ENCODE measurements around the gene SLC49A4. TPM values are rescaled to one million over a fixed set of nuclear protein-coding genes. Genes with fewer than 3 reads are reported as not detected.
A peak's percentile ranks its signal among the peaks of the same experiment; 100 is the strongest.

The SLC49A4 gene
- total RNA-seq (20.0 and 23.0 TPM in 2 replicates), polyA plus RNA-seq (2.5 and 3.0 TPM in 2 replicates), polyA minus RNA-seq (14.2 and 16.5 TPM in 2 replicates)
- total RNA-seq (2013): 5.2 TPM

GRCh38 chr3:122794779-122795673, at the start of gene SLC49A4:
Gene SLC49A4 (plus strand): TSS chr3:122795069. CDS start chr3:122795193, 124 bp downstream.
- H3K79me2 ChIP-seq (ENCODE audit: control insufficient read depth, insufficient read depth, low read length): peaks cover 53% of the 10 kb centered on the region
- no peaks in the 10 kb centered on the region for H4K20me1 ChIP-seq (ENCODE audit: control insufficient read depth, insufficient read depth, low read length, poor library complexity, severe bottlenecking)
- H3K4me2 ChIP-seq (replicated peaks; ENCODE audit: low read depth, low read length, poor library complexity, severe bottlenecking): peak within 1 kb of the TSS; percentile 96
- Mint-ChIP-seq H3K27me3 (no peaks in the 10 kb centered on the region), H3K9me3 (ENCODE audit: insufficient read depth) (no peaks in the 10 kb centered on the region), H3K27ac (peak within 1 kb of the TSS; percentile 89), H3K4me1 (peaks cover 24% of the 10 kb centered on the region), H3K4me3 (peak within 1 kb of the TSS; percentile 92)
- CTCF ChIA-PET: interaction anchor here (0.8 to 1.6 kb wide), 4 partner anchors 40 to 402 kb away, joined by 3 to 7 read pairs (median 4); no protein-coding TSS in a partner anchor
- H3K4me1 ChIP-seq (ENCODE audit: control insufficient read depth in 2 of 2, insufficient read depth in 2 of 2, low read length in 2 of 2): peaks cover 23 to 26% of the 10 kb centered on the region in 2 donors
- peak; percentile 64 for ATAC-seq (ENCODE audit: low read depth)
- no peaks in the 10 kb centered on the region for H3K27me3 ChIP-seq (replicated peaks in 1 of 4; ENCODE audit: control extremely low read depth in 1 of 4, control insufficient read depth in 3 of 4, insufficient read depth in 4 of 4, low read length in 3 of 4)
- peak within 1 kb of the TSS; percentile 78 for H2AFZ ChIP-seq (ENCODE audit: insufficient read depth, low read depth, low read length, poor library complexity, severe bottlenecking)
- H3K27ac ChIP-seq (ENCODE audit: low read length in 2 of 2): peak within 1 kb of the TSS; percentile 98 to 99
- TF ChIP-seq EZH2 (IDR thresholded peaks at IDR 0.05; ENCODE audit: borderline replicate concordance, insufficient read depth, low read depth, low read length, poor library complexity, severe bottlenecking) (no peak), CTCF (IDR thresholded peaks at IDR 0.05) (no peak)
- no peaks in the 10 kb centered on the region for H3K9me3 ChIP-seq (ENCODE audit: control extremely low read depth in 1 of 3, control insufficient read depth in 2 of 3, insufficient read depth in 1 of 3, low read length in 2 of 3)
- WGBS (ENCODE audit: insufficient coverage): 1% methylated on average over 80 of the region's 84 CpGs
- peak; percentile 92 for DNase-seq
- peak within 1 kb of the TSS; percentile 98 for H3K9ac ChIP-seq (ENCODE audit: low read length)
- H3K4me3 ChIP-seq (ENCODE audit: control extremely low read depth in 1 of 5, extremely low read depth in 1 of 5, insufficient read depth in 1 of 5, low read depth in 2 of 5, low read length in 4 of 5): peak within 1 kb of the TSS; percentile 58 to 96 (median 83)
- no peaks in the 10 kb centered on the region for H3K36me3 ChIP-seq (replicated peaks in 1 of 2; ENCODE audit: control extremely low read depth in 1 of 2, control insufficient read depth in 1 of 2, extremely low read depth in 1 of 2, insufficient read depth in 2 of 2, low read length in 1 of 2)
- intact Hi-C loops (cut with micrococcal nuclease): loop anchor here (1.0 to 10.0 kb wide), 4 partner anchors 38 to 790 kb away; partner anchors contain the start of genes FAM162A, HACD2 and KPNA1
- POLR2A ChIA-PET: interaction anchor here (0.6 to 1.5 kb wide), 3 partner anchors 35 to 411 kb away, joined by 3 to 8 read pairs (median 5); partner anchors contain the start of genes DTX3L, FAM162A, MIX23 and PARP9

Measured in B cell (primary cell).